Measurements from ENCODE around the gene ERC1. TPM values are rescaled to one million over a fixed set of nuclear protein-coding genes. Genes with fewer than 3 reads are reported as not detected.

The ERC1 gene
- total and polyA plus RNA-seq, 2 experiments from 2014 or later: 18.4 to 29.7 TPM

DNA sequence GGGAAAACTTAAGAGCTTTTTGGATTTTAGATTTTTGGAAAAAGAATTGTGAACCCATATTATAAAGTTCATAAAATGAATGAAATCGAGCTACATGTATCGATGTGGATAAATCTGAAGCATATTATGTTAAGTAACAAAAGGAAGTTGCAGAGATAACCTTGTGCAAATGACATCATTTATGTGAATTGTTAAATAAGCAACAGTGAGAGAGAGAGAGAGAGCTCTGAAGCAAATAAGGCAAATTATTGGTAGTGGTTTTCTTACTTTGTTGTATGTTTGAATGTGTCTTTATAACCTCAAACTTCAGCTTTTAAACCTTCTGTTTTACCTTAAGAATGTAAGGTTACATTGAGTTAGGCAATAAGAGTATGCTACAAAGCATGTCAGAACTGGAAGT is 78.8 kb downstream of the ERC1 start:
- H3K79me2 ChIP-seq: peaks cover 34% of the 10 kb centered on the region
- TF ChIP-seq, protein P1, sequence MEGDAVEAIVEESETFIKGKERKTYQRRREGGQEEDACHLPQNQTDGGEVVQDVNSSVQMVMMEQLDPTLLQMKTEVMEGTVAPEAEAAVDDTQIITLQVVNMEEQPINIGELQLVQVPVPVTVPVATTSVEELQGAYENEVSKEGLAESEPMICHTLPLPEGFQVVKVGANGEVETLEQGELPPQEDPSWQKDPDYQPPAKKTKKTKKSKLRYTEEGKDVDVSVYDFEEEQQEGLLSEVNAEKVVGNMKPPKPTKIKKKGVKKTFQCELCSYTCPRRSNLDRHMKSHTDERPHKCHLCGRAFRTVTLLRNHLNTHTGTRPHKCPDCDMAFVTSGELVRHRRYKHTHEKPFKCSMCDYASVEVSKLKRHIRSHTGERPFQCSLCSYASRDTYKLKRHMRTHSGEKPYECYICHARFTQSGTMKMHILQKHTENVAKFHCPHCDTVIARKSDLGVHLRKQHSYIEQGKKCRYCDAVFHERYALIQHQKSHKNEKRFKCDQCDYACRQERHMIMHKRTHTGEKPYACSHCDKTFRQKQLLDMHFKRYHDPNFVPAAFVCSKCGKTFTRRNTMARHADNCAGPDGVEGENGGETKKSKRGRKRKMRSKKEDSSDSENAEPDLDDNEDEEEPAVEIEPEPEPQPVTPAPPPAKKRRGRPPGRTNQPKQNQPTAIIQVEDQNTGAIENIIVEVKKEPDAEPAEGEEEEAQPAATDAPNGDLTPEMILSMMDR (IDR thresholded peaks at IDR 0.05; ENCODE audit: poor library complexity): no peak
- TF ChIP-seq EZH2 (IDR thresholded peaks at IDR 0.05; ENCODE audit: borderline replicate concordance): no peak
- TF ChIP-seq EZH2phosphoT487 (IDR thresholded peaks at IDR 0.05; ENCODE audit: low read depth, severe bottlenecking, unreplicated experiment): no peak
- DNase-seq (ENCODE audit: low spot score): no peak

GRCh38 chr12:1071182-1071581 is 80.2 kb downstream of the ERC1 start:
- Histone ChIP-seq H3K9me3 (ENCODE audit: low read depth) (no peaks in the 10 kb centered on the region), H3K79me2 (peaks cover 25% of the 10 kb centered on the region), H3K4me2 (no peak overlapping the region), H3K36me3 (replicated peaks; ENCODE audit: insufficient read depth, low read depth) (no peaks in the 10 kb centered on the region), H4K20me1 (ENCODE audit: insufficient read depth, poor library complexity, severe bottlenecking) (no peaks in the 10 kb centered on the region), H3K27me3 (no peaks in the 10 kb centered on the region), H3K27ac (no peak overlapping the region), H2AFZ (no peak overlapping the region), H3K9me2 (replicated peaks; ENCODE audit: insufficient read depth) (no peaks in the 10 kb centered on the region), H3K4me3 (no peak overlapping the region), H3K4me1 (ENCODE audit: insufficient read depth) (no peaks in the 10 kb centered on the region)
- TF ChIP-seq EZH2phosphoT487 (IDR thresholded peaks at IDR 0.05; ENCODE audit: low read depth, severe bottlenecking, unreplicated experiment) (no peak), EZH2 (IDR thresholded peaks at IDR 0.05; ENCODE audit: borderline replicate concordance) (no peak)
- TF ChIP-seq, protein P1 (IDR thresholded peaks at IDR 0.05; ENCODE audit: poor library complexity): no peak
- 82% methylated on average over 3 of the region's 3 CpGs for WGBS (ENCODE audit: low lambda C conversion rate, missing lambda C conversion rate)
- no peak for DNase-seq (ENCODE audit: low spot score)

More for the DNA sequence above, 78.8 kb downstream of the ERC1 start:
- 92% methylated on average over 2 of the region's 2 CpGs for WGBS (ENCODE audit: low lambda C conversion rate, missing lambda C conversion rate)
- H3K4me2 ChIP-seq: no peak overlapping the region
- H3K4me1 ChIP-seq (ENCODE audit: insufficient read depth): no peaks in the 10 kb centered on the region
- H3K27ac ChIP-seq: no peak overlapping the region
- no peak overlapping the region for H3K4me3 ChIP-seq
- no peaks in the 10 kb centered on the region for H3K9me2 ChIP-seq (replicated peaks; ENCODE audit: insufficient read depth)
- H3K27me3 ChIP-seq: no peaks in the 10 kb centered on the region
- no peaks in the 10 kb centered on the region for H3K36me3 ChIP-seq (replicated peaks; ENCODE audit: insufficient read depth, low read depth)
- H3K9me3 ChIP-seq (ENCODE audit: low read depth): no peaks in the 10 kb centered on the region
- no peak overlapping the region for H2AFZ ChIP-seq
- H4K20me1 ChIP-seq (ENCODE audit: insufficient read depth, poor library complexity, severe bottlenecking): no peaks in the 10 kb centered on the region

DNA sequence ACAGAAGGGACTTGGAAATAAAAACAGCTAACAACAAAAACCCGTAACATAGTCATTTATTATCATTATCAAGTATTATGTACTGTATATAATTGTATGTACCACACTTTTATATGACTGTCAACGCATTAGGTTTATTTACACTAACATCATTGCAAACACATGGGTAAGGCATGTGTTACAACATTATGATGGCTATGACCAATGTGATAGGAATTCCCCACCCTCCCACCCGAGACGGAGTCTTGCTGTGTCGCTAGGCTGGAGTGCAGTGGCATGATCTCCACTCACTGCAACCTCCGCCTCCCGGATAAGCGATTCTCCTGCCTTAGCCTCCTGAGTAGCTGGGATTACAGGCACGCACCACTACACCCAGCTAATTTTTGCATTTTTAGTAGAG is 82.6 kb downstream of the ERC1 start:
- DNase-seq (ENCODE audit: low spot score): no peak
- no peaks in the 10 kb centered on the region for H3K9me3 ChIP-seq (ENCODE audit: low read depth)
- no peaks in the 10 kb centered on the region for H3K4me1 ChIP-seq (ENCODE audit: insufficient read depth)
- no peak overlapping the region for H3K4me3 ChIP-seq
- TF ChIP-seq EZH2phosphoT487 (IDR thresholded peaks at IDR 0.05; ENCODE audit: low read depth, severe bottlenecking, unreplicated experiment): no peak
- no peak for TF ChIP-seq EZH2 (IDR thresholded peaks at IDR 0.05; ENCODE audit: borderline replicate concordance)
- TF ChIP-seq, protein P1 (IDR thresholded peaks at IDR 0.05; ENCODE audit: poor library complexity): no peak
- H3K27me3 ChIP-seq: no peaks in the 10 kb centered on the region
- H3K4me2 ChIP-seq: no peak overlapping the region
- no peaks in the 10 kb centered on the region for H3K36me3 ChIP-seq (replicated peaks; ENCODE audit: insufficient read depth, low read depth)
- no peaks in the 10 kb centered on the region for H3K9me2 ChIP-seq (replicated peaks; ENCODE audit: insufficient read depth)
- H3K27ac ChIP-seq: no peak overlapping the region
- 91% methylated on average over 9 of the region's 9 CpGs for WGBS (ENCODE audit: low lambda C conversion rate, missing lambda C conversion rate)
- H4K20me1 ChIP-seq (ENCODE audit: insufficient read depth, poor library complexity, severe bottlenecking): no peaks in the 10 kb centered on the region
- no peak overlapping the region for H2AFZ ChIP-seq
- peaks cover 18% of the 10 kb centered on the region for H3K79me2 ChIP-seq

Measured in hepatocyte (in vitro differentiated cells).